Mammary epithelial cell (primary cell): Measurements from ENCODE around the gene RPP14.

Experiments
- CTCF ChIP-seq, 2 donors: IDR thresholded peaks in 1 of 2; conservative IDR thresholded peaks in 1 of 2; 2 replicates each; pipeline ENCODE4 v1.5.1; 2011 to 2012; ENCODE audit warnings: inconsistent platforms in 2 of 2, low read length in 2 of 2, mild to moderate bottlenecking in 2 of 2, control low read depth in 1 of 2, low read depth in 1 of 2; ENCODE audit not compliant: insufficient read depth in 1 of 2; ENCODE audit errors: extremely low read depth in 1 of 2
- EZH2 ChIP-seq: IDR thresholded peaks from 2 replicates; pipeline ENCODE4 v1.6.1; 2012; ENCODE audit warnings: low read length, inconsistent platforms, borderline replicate concordance

- TF ChIP-seq CTCF (conservative IDR thresholded peaks at IDR 0.05 in 1 of 2, IDR thresholded peaks at IDR 0.05 in 1 of 2; ENCODE audit: extremely low read depth in 1 of 2, insufficient read depth in 1 of 2, low read depth in 1 of 2, low read length in 2 of 2), result no peak
- no peak for TF ChIP-seq EZH2
Observed at GRCh38 chr3:58323529-58324390, 17.7 kb downstream of the RPP14 start.
